ENCODE results near the gene VPS72.
A peak's percentile ranks its signal among the peaks of the same experiment; 100 is the strongest.

The VPS72 gene

DNA sequence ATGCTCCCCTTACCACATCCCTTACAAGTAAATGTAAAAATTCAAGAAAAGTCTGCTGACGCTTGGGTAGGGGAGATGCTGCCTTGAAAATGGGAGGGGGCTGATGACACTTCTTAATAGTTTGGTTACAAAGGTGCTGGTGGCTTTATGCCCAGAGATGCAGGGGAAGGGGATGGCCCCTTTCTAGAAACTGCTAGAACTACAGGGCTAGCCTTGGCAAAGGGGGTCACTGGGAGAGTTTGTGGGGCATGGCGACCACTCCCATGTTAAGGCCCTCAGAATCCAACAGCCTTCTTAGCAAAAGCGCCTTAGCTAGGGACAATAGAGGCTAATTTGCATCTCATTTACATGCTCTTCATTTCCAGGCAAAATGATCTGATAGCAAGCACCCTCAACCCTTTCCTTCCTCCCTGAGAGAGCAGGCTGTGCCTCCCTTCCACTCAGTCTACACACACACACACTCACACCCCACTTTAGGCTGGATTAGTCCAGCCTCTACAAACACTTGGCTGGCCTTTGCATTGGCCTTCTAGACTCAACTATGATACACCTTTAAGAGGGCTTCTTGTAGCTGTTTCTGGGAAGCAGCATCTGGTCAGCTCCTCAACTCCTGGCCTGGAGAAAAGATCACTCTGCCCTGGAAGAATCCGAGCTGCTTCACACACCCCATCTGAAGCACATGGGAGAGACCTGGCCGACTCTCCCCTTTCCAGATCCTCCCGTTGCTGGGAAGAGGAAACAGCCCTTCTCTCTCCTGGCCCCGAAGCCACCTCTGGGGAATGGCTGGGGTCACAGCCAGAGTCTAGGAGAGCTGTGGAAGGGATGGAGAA is 45.3 kb downstream of the VPS72 start:
- DNase-seq (ENCODE audit: low spot score), result no peak

GRCh38 chr1:151143986-151144385 is 46.0 kb downstream of the VPS72 start:
- no peak for DNase-seq (ENCODE audit: low spot score)

- no peak for DNase-seq (ENCODE audit: low spot score)
These were observed 47.0 kb downstream of the VPS72 start for GRCh38 chr1:151143057-151143435.

DNA sequence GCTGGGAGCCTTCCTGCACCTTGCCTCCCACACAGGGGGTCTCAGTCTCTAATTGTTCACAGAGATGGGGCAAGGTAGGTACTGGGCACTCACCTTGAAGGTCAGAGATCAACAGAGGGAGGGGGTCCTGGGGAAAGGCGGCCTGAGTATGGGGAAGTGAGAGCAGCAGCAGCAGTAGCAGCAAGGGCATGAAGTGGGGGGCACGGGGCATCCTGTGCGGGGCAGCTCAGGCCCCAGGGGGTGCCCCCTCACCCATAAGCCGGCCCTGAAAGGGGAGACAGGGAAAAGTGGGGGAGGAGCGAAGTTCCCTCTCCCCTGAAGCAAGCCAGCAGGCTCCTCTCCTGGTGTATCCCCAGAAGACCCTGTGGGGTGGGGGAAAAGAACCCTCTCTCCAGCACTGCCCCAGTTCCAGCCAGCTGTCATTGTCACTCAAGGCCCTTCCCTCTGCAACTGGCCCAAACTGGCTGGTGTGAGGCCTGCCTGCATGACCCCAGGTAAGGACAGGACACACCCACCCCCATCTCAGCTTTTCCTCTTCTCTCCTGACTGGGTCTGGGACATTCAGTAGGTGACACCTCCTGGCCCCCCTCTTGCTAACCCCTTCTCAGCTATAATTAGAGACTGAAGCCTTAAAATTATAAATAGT is 47.5 kb downstream of the VPS72 start:
- no peak for DNase-seq (ENCODE audit: low spot score)

DNA sequence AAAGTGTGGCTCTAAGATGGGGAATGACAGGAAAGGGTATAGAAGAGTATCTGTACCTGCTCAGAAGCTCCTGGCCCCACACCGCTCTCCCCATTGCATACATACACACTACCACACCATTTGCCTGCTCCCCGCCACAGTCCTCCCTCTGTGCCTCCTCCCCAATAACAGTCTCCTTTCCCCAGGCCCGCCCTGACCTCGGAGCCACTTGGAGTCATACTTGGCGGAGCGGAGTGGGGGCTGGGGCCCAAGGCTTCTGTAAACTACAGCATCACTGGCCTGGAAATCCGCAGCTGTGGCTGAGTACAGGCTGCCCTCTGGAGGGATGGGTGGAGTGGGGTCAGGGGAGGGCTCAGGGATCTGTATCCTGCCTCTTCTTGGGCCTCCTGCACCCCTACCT is 52.2 kb downstream of the VPS72 start:
- no peak for DNase-seq (ENCODE audit: low spot score)

DNA sequence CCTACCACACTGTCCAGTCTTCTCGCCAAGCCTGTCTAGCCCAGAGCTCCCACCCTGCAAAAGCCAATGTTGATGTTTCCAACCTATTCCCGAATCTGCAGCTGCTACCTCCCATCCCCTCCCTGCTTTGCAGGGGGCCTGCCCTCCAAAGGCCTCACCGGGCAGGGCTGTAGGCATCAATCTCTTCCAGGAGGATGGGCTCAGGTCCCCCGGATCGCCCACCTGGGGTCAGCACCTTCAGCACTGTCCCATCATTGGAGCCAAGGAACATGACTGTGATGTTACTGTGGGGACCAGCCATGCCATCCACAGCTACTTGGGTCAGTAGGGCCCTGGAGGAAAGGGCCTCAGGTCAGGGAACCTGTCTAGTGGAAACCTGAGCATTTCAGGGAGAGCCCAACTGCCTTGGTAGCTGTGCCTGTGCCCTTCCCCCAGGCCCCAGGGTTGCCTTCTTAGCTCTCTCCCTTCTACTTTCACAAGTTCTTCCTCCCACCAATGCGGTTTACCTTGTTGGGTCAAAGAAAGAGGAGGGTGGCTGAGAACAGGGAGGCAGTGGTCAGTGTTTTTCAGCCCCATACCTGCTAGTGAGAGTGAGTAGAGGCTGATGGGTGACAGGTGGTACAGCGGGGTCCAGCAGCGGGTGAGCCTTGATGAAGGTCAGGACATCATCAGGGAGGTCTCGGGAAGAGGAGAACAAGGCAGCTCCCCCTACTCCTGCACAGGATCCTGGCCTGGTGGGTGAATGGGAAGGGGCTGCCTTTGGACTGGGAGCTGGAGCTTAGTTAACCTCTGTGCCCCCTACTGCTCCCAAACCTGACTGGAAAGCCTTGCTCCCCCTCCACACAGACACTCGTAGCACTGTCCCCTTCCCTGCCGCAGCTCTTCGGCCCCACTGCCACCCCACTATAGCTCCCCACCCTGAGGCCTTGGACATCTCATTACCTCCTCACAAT is 54.3 kb downstream of the VPS72 start:
- no peak for DNase-seq (ENCODE audit: low spot score)

DNA sequence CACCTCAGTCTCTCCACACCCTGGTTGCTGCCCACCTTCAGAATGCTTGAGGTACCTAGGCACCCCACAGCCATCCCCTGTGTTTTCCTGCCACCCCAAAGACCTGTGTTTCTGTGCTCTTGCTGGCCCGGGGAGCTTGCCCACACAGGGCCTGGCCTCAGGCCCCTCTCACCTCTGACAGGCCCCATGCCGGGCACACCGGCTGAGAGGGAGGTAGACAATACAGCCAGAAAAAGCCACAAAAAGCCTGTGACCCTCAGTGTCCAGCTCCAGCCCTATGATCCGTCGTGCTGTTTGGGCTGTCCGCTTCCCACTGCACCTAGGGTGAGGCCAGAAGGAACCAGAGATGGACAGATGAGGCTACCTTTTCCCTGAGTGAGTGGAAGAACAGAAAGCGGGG is 55.0 kb downstream of the VPS72 start:
- no peak for DNase-seq (ENCODE audit: low spot score)

DNA sequence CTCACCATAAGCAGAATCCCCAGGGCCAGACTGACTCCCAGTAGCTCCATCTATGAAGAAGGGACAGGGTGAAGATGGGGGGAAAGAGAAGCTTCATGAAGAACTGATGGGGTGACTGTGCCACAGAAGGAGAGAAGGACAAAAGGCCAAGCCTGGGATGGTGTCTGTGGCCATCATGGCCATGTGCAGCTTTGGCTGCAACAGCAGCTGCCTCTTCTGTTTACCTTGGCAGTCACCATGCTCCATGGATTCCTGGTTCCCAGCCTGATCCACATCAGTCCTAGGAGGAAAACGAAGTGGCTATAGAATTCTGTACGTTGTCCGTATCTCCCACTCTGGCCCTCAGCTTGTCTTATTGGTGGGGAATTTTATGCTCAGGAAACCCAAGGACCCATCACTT is 55.6 kb downstream of the VPS72 start:
- DNase-seq (ENCODE audit: low spot score), result no peak

GRCh38 chr1:151133018-151133806 is 56.8 kb downstream of the VPS72 start:
- no peak for DNase-seq (ENCODE audit: low spot score)

DNA sequence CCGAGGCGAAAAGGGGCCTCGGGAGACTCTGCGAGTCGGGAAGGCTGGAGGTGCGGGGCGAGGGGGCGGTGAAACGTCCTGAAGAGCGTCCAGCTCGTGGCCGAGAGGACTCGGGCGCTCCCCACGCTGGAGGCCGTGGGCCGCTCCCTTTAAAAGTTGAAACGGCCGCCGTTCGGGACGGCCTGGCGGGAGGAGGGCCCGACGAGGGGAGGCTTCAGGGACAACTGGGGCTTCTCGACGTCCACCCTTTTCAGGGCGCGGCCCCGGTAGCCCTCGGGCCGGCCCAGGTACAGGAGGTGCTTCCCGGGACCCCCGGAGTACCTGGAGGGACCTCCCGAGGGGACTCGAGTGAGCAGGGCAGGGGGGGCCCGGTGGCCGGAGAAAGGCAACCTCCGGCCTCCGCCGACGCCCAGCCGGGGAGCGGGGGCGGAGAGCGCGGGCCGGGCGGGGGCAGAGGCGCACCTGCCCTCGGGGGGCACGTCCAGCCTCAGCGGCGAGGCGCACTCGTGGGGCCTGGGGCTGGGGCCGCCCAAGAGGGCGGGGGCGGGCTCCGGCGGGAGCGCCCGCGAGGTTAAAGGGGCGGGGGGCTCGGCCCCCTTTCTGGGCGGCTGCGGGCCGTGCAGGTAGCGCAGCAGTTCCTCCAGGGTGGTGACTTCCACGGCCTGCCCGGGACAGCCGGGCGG is 57.5 kb downstream of the VPS72 start:
- no peak for DNase-seq (ENCODE audit: low spot score)

GRCh38 chr1:151131701-151132334 is 58.2 kb downstream of the VPS72 start:
- DNase-seq (ENCODE audit: low spot score), result no peak

DNA sequence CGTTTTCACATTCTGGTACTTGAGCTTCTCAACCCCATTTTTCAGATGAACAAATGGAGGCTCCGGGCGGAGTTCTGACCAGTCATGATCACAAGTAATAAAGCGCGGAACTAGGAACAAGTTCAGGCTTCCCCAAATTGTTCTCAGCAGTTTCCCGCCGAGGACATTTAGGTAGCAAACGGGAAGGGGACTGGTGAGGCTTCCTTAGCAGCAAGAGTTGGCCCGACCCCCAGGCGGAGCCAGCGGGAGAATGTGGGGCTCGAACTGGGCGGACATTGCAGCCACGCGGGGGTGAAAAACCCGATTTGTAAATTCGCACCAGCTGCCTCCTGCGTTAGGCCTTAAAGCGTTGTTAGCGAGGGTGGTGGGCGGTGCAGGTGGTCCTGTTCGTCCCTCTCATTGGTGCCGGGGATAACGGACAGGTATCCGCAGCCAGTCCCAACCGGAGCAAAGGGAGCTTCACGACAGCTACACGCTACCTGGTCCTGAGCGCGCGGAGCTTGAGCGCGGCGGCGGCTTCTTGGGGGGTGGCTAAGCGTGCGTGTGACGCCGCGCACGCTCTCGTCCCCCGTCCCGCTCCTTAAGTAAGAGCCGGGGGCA is 58.9 kb downstream of the VPS72 start:
- peak; percentile 73 for DNase-seq (ENCODE audit: low spot score)

GRCh38 chr1:151128800-151129199 is 61.2 kb downstream of the VPS72 start:
- DNase-seq (ENCODE audit: low spot score), result no peak

All from CD4-positive, alpha-beta T cell treated with Interleukin-15 for 4 hours (primary cell).